Fibroblast of lung (primary cell): ENCODE results near the gene CERS6.

Experiments
- EZH2 ChIP-seq: IDR thresholded peaks from 2 replicates; pipeline ENCODE4 v1.5.1; 2012; ENCODE audit warnings: low read length, control low read depth, mild to moderate bottlenecking; ENCODE audit errors: missing control alignments
- TF ChIP-seq, protein P1 (sequence below), 2 donors: IDR thresholded peaks in 1 of 2; conservative IDR thresholded peaks in 1 of 2; 1 replicate in 1 of 2; 2 replicates in 1 of 2; pipeline ENCODE4 v1.5.1; 2011 to 2012; ENCODE audit warnings: low read length in 2 of 2, control low read depth in 1 of 2, inconsistent platforms in 1 of 2, low read depth in 1 of 2, mild to moderate bottlenecking in 1 of 2

DNA sequence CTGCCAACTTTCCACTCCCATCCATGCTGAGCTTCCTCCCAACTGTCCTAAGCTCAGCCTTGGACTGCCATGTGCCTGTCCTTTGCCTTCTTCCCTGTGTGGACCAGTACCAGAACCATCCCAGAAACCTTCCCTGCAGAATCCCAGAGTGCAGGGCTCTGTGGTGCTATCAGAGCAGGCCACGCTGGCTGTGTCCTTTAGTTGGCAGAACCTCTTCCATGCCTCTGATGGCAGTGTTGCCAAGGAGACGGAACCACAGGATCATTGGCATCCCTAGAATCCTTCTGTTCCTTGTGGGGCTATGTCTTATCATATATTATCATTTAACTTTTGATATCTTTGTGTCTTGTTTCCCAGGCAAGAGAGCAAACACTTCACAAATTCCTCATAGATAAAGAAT is 273.4 kb downstream of the CERS6 start:
- TF ChIP-seq, protein P1, sequence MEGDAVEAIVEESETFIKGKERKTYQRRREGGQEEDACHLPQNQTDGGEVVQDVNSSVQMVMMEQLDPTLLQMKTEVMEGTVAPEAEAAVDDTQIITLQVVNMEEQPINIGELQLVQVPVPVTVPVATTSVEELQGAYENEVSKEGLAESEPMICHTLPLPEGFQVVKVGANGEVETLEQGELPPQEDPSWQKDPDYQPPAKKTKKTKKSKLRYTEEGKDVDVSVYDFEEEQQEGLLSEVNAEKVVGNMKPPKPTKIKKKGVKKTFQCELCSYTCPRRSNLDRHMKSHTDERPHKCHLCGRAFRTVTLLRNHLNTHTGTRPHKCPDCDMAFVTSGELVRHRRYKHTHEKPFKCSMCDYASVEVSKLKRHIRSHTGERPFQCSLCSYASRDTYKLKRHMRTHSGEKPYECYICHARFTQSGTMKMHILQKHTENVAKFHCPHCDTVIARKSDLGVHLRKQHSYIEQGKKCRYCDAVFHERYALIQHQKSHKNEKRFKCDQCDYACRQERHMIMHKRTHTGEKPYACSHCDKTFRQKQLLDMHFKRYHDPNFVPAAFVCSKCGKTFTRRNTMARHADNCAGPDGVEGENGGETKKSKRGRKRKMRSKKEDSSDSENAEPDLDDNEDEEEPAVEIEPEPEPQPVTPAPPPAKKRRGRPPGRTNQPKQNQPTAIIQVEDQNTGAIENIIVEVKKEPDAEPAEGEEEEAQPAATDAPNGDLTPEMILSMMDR (conservative IDR thresholded peaks at IDR 0.05 in 1 of 2, IDR thresholded peaks at IDR 0.05 in 1 of 2; ENCODE audit: low read depth in 1 of 2, low read length in 2 of 2) = no peak
- no peak for TF ChIP-seq EZH2
